GM12878 (cell line): ENCODE results near the gene PSTPIP2. TPM values are rescaled to one million over a fixed set of nuclear protein-coding genes. Genes with fewer than 3 reads are reported as not detected.

Experiments used
- ATF3 ChIP-seq: IDR thresholded peaks from 2 replicates; pipeline ENCODE4 v1.6.1; 2011; ENCODE audit warnings: low read depth, mild to moderate bottlenecking, low read length, moderate library complexity, borderline replicate concordance; ENCODE audit errors: extremely low read depth
- ATF7 ChIP-seq: fragments of 450-650 bp; IDR thresholded peaks from 2 replicates; pipeline ENCODE4 v1.6.1; 2016; ENCODE audit warnings: low read depth, mild to moderate bottlenecking
- BMI1 ChIP-seq: fragments of 450-650 bp; IDR thresholded peaks from 2 replicates; pipeline ENCODE4 v1.6.1; 2016; ENCODE audit warnings: mild to moderate bottlenecking, moderate library complexity, borderline replicate concordance
- BRCA1 ChIP-seq: IDR thresholded peaks from 2 replicates; pipeline ENCODE4 v1.6.1; 2011; ENCODE audit warnings: low read depth, low read length, improper control_type of control experiment
- CEBPZ ChIP-seq: fragments of 150-350 bp; IDR thresholded peaks from 2 replicates; pipeline ENCODE4 v1.6.1; 2016; ENCODE audit warnings: low read depth, low read length
- CHD4 ChIP-seq: fragments of 200-600 bp; sonication (generic); IDR thresholded peaks from 2 replicates; pipeline ENCODE4 v1.6.1; 2016; ENCODE audit warnings: mild to moderate bottlenecking
- CREB1 ChIP-seq: IDR thresholded peaks from 2 replicates; pipeline ENCODE4 v1.6.1; 2012; ENCODE audit warnings: low read depth, mild to moderate bottlenecking, inconsistent platforms
- CREM ChIP-seq: IDR thresholded peaks from 2 replicates; pipeline ENCODE4 v1.6.1; 2014; ENCODE audit warnings: antibody characterized with exemption, low read depth
- IKZF1 ChIP-seq: fragments of 450-650 bp; conservative IDR thresholded peaks from 2 replicates; pipeline ENCODE4 v1.6.1; 2017; ENCODE audit warnings: antibody characterized with exemption, mild to moderate bottlenecking
- KAT2A ChIP-seq: conservative IDR thresholded peaks from 2 replicates; pipeline ENCODE4 v1.6.1; 2011; ENCODE audit warnings: low read depth, low read length; ENCODE audit not compliant: control insufficient read depth
- NBN ChIP-seq: fragments of 450-650 bp; IDR thresholded peaks from 2 replicates; pipeline ENCODE4 v1.6.1; 2016
- PAX8 ChIP-seq: fragments of 450-650 bp; IDR thresholded peaks from 2 replicates; pipeline ENCODE4 v1.6.1; 2017; ENCODE audit warnings: mild to moderate bottlenecking, moderate library complexity
- RB1 ChIP-seq: fragments of 450-650 bp; formaldehyde crosslinking; IDR thresholded peaks from 2 replicates; pipeline ENCODE4 v1.6.1; 2017; ENCODE audit warnings: mild to moderate bottlenecking, borderline replicate concordance
- RCOR1 ChIP-seq: conservative IDR thresholded peaks from 2 replicates; pipeline ENCODE4 v1.6.1; 2012; ENCODE audit warnings: low read depth, low read length, improper control_type of control experiment
- TCF7 ChIP-seq: IDR thresholded peaks from 2 replicates; pipeline ENCODE4 v1.6.1; 2014; ENCODE audit warnings: antibody characterized with exemption, borderline replicate concordance
- USF2 ChIP-seq: IDR thresholded peaks from 2 replicates; pipeline ENCODE4 v1.6.1; 2011; ENCODE audit warnings: low read depth, low read length, improper control_type of control experiment, borderline replicate concordance
- YBX1 ChIP-seq: fragments of 450-650 bp; IDR thresholded peaks from 2 replicates; pipeline ENCODE4 v1.6.1; 2016; ENCODE audit warnings: antibody characterized with exemption
- ZNF384 ChIP-seq: IDR thresholded peaks from 2 replicates; pipeline ENCODE4 v1.6.1; 2012; ENCODE audit warnings: low read depth, mild to moderate bottlenecking, low read length, improper control_type of control experiment, borderline replicate concordance
- ZNF592 ChIP-seq: fragments of 450-650 bp; IDR thresholded peaks from 2 replicates; pipeline ENCODE4 v1.6.1; 2017; ENCODE audit warnings: mild to moderate bottlenecking, moderate library complexity
- polyA plus RNA-seq, 11 experiments: library from polyadenylated mRNA; depleted of rRNA in 4 of 11; unstranded in 6 of 11; stranded (reverse) in 5 of 11; fragments of >200 nt; fragmentation: Nextera tagmentation in 4 of 11; fragmentation: Illumina TruSeq in 1 of 11; extraction: Ambion mirVana in 4 of 11; extraction: Trizol in 1 of 11; gene quantifications; 1 replicate in 1 of 11; 2 replicates in 10 of 11; pipeline versions ENCODE4 v1.2.1 to v1.2.3, GENCODE V29; 2011 to 2016; ENCODE audit warnings: inconsistent platforms in 2 of 11, missing spikeins in 2 of 11, low read depth in 1 of 11
- total RNA-seq, 4 experiments: library from RNA; depleted of rRNA in 3 of 4; stranded (reverse); fragments of >200 nt in 3 of 4; fragmentation: Illumina TruSeq in 1 of 4; extraction: Trizol in 1 of 4; gene quantifications; 2 replicates each; pipeline versions ENCODE4 v1.2.1 to v1.2.3, GENCODE V29; 2013 to 2021
- TF ChIP-seq, protein P1 (sequence below): fragments of 450-650 bp; IDR thresholded peaks from 2 replicates; pipeline ENCODE4 v1.6.1; 2016; ENCODE audit warnings: mild to moderate bottlenecking
- TF ChIP-seq, protein P2 (sequence below): IDR thresholded peaks from 2 replicates; pipeline ENCODE4 v1.6.1; 2011; ENCODE audit warnings: mild to moderate bottlenecking, low read depth, low read length, moderate library complexity; ENCODE audit not compliant: insufficient replicate concordance

The PSTPIP2 gene
- total and polyA plus RNA-seq, 10 of the 15 experiments (the other 5 are each of a cell fraction or from before 2014, with no cell fraction given): 0.69 to 38.4 (median 24.7) TPM

DNA sequence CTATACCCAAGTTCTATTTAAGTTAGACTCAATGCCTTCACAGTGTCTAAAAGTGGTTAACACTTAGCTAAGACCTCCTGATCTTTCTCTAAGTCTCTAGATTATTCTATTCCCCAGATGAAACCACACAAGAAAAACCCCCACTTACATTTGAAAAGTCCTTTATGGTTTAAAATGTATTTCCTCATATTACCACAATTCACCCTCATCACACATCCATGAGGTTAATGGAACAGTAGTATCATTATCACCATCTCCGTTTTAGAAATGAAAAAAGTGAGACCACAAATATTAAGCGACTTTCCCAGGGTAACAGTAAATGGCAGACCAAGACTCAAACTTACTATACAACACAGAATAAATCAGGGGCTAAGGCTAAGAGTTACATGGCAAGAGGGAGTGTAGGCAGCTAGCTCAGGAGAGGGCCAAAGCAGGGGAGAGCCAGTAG, 133.5 kb downstream of the PSTPIP2 start (continued):
- TF ChIP-seq ZNF384 (0 out of 2 replicates have a peak, but pooled peaks have one; percentile 49), CREM (no peak), PAX8 (no peak), IKZF1 (peak; percentile 69), YBX1 (no peak), BRCA1 (no peak), USF2 (no peak), CHD4 (no peak), TCF7 (no peak), KAT2A (no peak), BMI1 (peak; percentile 74; the same call in 1 of the 2 replicates), RB1 (no peak), ATF3 (no peak), CEBPZ (no peak), CREB1 (no peak), RCOR1 (no peak), ATF7 (peak; percentile 95), NBN (peak; percentile 87), ZNF592 (no peak)
- TF ChIP-seq, protein P1, sequence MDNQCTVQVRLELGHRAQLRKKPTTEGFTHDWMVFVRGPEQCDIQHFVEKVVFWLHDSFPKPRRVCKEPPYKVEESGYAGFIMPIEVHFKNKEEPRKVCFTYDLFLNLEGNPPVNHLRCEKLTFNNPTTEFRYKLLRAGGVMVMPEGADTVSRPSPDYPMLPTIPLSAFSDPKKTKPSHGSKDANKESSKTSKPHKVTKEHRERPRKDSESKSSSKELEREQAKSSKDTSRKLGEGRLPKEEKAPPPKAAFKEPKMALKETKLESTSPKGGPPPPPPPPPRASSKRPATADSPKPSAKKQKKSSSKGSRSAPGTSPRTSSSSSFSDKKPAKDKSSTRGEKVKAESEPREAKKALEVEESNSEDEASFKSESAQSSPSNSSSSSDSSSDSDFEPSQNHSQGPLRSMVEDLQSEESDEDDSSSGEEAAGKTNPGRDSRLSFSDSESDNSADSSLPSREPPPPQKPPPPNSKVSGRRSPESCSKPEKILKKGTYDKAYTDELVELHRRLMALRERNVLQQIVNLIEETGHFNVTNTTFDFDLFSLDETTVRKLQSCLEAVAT: peak; percentile 88
- TF ChIP-seq, protein P2, sequence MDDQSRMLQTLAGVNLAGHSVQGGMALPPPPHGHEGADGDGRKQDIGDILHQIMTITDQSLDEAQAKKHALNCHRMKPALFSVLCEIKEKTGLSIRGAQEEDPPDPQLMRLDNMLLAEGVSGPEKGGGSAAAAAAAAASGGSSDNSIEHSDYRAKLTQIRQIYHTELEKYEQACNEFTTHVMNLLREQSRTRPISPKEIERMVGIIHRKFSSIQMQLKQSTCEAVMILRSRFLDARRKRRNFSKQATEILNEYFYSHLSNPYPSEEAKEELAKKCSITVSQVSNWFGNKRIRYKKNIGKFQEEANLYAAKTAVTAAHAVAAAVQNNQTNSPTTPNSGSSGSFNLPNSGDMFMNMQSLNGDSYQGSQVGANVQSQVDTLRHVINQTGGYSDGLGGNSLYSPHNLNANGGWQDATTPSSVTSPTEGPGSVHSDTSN: no peak
